HEK293 (cell line): ENCODE results near the gene GARIN5A.

Experiments used
- CTCF ChIA-PET: fragments of 350-600 bp; formaldehyde crosslinking; extraction: SDS; loops from one replicate; lab custom pipeline; 2021; ENCODE audit warnings: antibody characterized with exemption; lab: Yijun Ruan, JAX
- POLR2A ChIA-PET: fragments of 300-600 bp; formaldehyde crosslinking; extraction: SDS; loops from one replicate; lab custom pipeline; 2020; ENCODE audit warnings: antibody characterized with exemption, inconsistent platforms; lab: Yijun Ruan, JAX
- H3K27ac ChIP-seq: fragments of 200-500 bp; sonication (Bioruptor generic); 2 replicates; pipeline ENCODE4 v1.5.1; 2014; ENCODE audit warnings: low read depth, low read length, control low read depth, inconsistent platforms; ENCODE audit errors: extremely low read depth
- H3K36me3 ChIP-seq, 2 experiments: fragments of 200-500 bp in 1 of 2; sonication (Bioruptor generic) in 1 of 2; 1 replicate in 1 of 2; 2 replicates in 1 of 2; pipeline ENCODE4 v1.5.1; 2014 to 2017; ENCODE audit warnings: inconsistent platforms in 2 of 2, low read length in 2 of 2; ENCODE audit not compliant: control insufficient read depth in 2 of 2, insufficient read depth in 1 of 2
- H3K4me1 ChIP-seq: fragments of 200-500 bp; sonication (Bioruptor generic); 2 replicates; pipeline ENCODE4 v1.5.1; 2014; ENCODE audit warnings: mild to moderate bottlenecking, low read length, inconsistent platforms; ENCODE audit not compliant: control insufficient read depth, insufficient read depth
- H3K4me3 ChIP-seq: 2 replicates; pipeline ENCODE4 v1.5.1; 2011; ENCODE audit warnings: low read depth, mild to moderate bottlenecking, control low read depth, low read length, moderate library complexity
- H3K9me3 ChIP-seq: fragments of 200-500 bp; sonication (Bioruptor generic); 2 replicates; pipeline ENCODE4 v1.5.1; 2014; ENCODE audit warnings: low read depth, low read length, inconsistent platforms; ENCODE audit not compliant: control insufficient read depth, insufficient read depth
- AEBP2 ChIP-seq: fragments of 450-650 bp; formaldehyde crosslinking; IDR thresholded peaks from 2 replicates; pipeline ENCODE4 v1.5.1; 2016; ENCODE audit warnings: missing biosample characterization, missing genetic modification characterization, borderline replicate concordance
- FEZF1 ChIP-seq: fragments of 450-650 bp; formaldehyde crosslinking; IDR thresholded peaks from 2 replicates; pipeline ENCODE4 v1.5.1; 2016; ENCODE audit warnings: missing biosample characterization, missing genetic modification characterization
- HOXC10 ChIP-seq: sonication (generic); formaldehyde crosslinking; IDR thresholded peaks from 2 replicates; pipeline ENCODE4 v1.8.1; 2023; ENCODE audit warnings: mild to moderate bottlenecking, missing genetic modification reagents
- INSM2 ChIP-seq: fragments of 450-650 bp; formaldehyde crosslinking; IDR thresholded peaks from 2 replicates; pipeline ENCODE4 v1.5.1; 2016; ENCODE audit warnings: missing biosample characterization, missing genetic modification characterization
- MZF1 ChIP-seq: fragments of 450-650 bp; formaldehyde crosslinking; IDR thresholded peaks from 2 replicates; pipeline ENCODE4 v1.5.1; 2017; ENCODE audit warnings: missing biosample characterization, missing genetic modification characterization, borderline replicate concordance
- PRDM1 ChIP-seq: fragments of 450-650 bp; formaldehyde crosslinking; IDR thresholded peaks from 2 replicates; pipeline ENCODE4; 2016; ENCODE audit warnings: missing biosample characterization, missing genetic modification characterization
- SCRT1 ChIP-seq: fragments of 450-650 bp; formaldehyde crosslinking; IDR thresholded peaks from 2 replicates; pipeline ENCODE4 v1.5.1; 2016; ENCODE audit warnings: missing biosample characterization, missing genetic modification characterization, borderline replicate concordance
- TSHZ1 ChIP-seq: fragments of 450-650 bp; formaldehyde crosslinking; IDR thresholded peaks from 2 replicates; pipeline ENCODE4 v1.5.1; 2016; ENCODE audit warnings: missing biosample characterization, missing genetic modification characterization, borderline replicate concordance
- WT1 ChIP-seq: fragments of 450-650 bp; formaldehyde crosslinking; IDR thresholded peaks from 2 replicates; pipeline ENCODE4 v1.5.1; 2016; ENCODE audit warnings: missing biosample characterization, missing genetic modification characterization
- ZBTB8A ChIP-seq: fragments of 450-650 bp; formaldehyde crosslinking; IDR thresholded peaks from 2 replicates; pipeline ENCODE4 v1.5.1; 2016; ENCODE audit warnings: missing biosample characterization, missing genetic modification characterization
- ZFHX2 ChIP-seq: fragments of 450-650 bp; formaldehyde crosslinking; conservative IDR thresholded peaks from 2 replicates; pipeline ENCODE4 v1.5.1; 2016; ENCODE audit warnings: missing biosample characterization, missing genetic modification characterization
- ZNF10 ChIP-seq: fragments of 450-650 bp; formaldehyde crosslinking; IDR thresholded peaks from 2 replicates; pipeline ENCODE4 v1.5.1; 2017; ENCODE audit warnings: missing biosample characterization, missing genetic modification characterization
- ZNF112 ChIP-seq: fragments of 450-650 bp; formaldehyde crosslinking; IDR thresholded peaks from 2 replicates; pipeline ENCODE4 v1.5.0; 2017; ENCODE audit warnings: missing biosample characterization, missing genetic modification characterization
- ZNF248 ChIP-seq: fragments of 450-650 bp; formaldehyde crosslinking; IDR thresholded peaks from 2 replicates; pipeline ENCODE4 v1.5.1; 2017; ENCODE audit warnings: missing biosample characterization, missing genetic modification characterization
- ZNF302 ChIP-seq: fragments of 450-650 bp; formaldehyde crosslinking; IDR thresholded peaks from 2 replicates; pipeline ENCODE4 v1.5.1; 2016; ENCODE audit warnings: missing biosample characterization, missing genetic modification characterization, low read depth
- ZNF341 ChIP-seq: fragments of 450-650 bp; formaldehyde crosslinking; IDR thresholded peaks from 2 replicates; pipeline ENCODE4; 2016; ENCODE audit warnings: low read depth, missing biosample characterization, missing genetic modification characterization
- ZNF514 ChIP-seq: fragments of 450-650 bp; formaldehyde crosslinking; IDR thresholded peaks from 2 replicates; pipeline ENCODE4 v1.5.1; 2016; ENCODE audit warnings: missing biosample characterization, missing genetic modification characterization
- ZNF596 ChIP-seq: fragments of 450-650 bp; IDR thresholded peaks from 2 replicates; pipeline ENCODE4 v1.5.0; 2018; ENCODE audit warnings: missing biosample characterization, mild to moderate bottlenecking, missing genetic modification characterization, moderate library complexity
- ZNF664 ChIP-seq: fragments of 450-650 bp; formaldehyde crosslinking; IDR thresholded peaks from 2 replicates; pipeline ENCODE4 v1.5.1; 2016; ENCODE audit warnings: missing biosample characterization, missing genetic modification characterization
- ZNF776 ChIP-seq: fragments of 450-650 bp; formaldehyde crosslinking; IDR thresholded peaks from 2 replicates; pipeline ENCODE4 v1.5.0; 2017; ENCODE audit warnings: missing biosample characterization, missing genetic modification characterization, borderline replicate concordance

The GARIN5A gene

GRCh38 chr19:50517704-50518075 lies 41.0 kb upstream of the GARIN5A start:
- H3K36me3 ChIP-seq: peaks cover 0 to 9% of the 10 kb centered on the region in 2 experiments; a peak in 1 of 3 replicates
- ChIA-PET POLR2A (no interaction called here), CTCF (interaction anchor here (0.6 to 1.8 kb wide), 3 partner anchors 20 to 405 kb away, joined by 3 to 6 read pairs (median 3); no protein-coding TSS in a partner anchor)
- no peaks in the 10 kb centered on the region for H3K4me1 ChIP-seq
- no peak overlapping the region for H3K4me3 ChIP-seq
- H3K9me3 ChIP-seq: no peaks in the 10 kb centered on the region
- no peak overlapping the region for H3K27ac ChIP-seq
- TF ChIP-seq PRDM1 (no peak), HOXC10 (CRISPR knock-in tag) (no peak), WT1 (tag by site-specific recombination) (no peak), ZNF112 (tag by site-specific recombination) (no peak), AEBP2 (tag by site-specific recombination) (no peak), INSM2 (tag by site-specific recombination) (no peak), ZNF596 (tag by site-specific recombination) (no peak), FEZF1 (tag by site-specific recombination) (no peak), MZF1 (tag by site-specific recombination) (no peak), ZNF248 (tag by site-specific recombination) (no peak), ZNF776 (tag by site-specific recombination) (no peak), ZNF10 (tag by site-specific recombination) (no peak), TSHZ1 (tag by site-specific recombination) (no peak), SCRT1 (tag by site-specific recombination) (no peak), ZFHX2 (no peak), ZNF664 (tag by site-specific recombination) (no peak), ZBTB8A (tag by site-specific recombination) (no peak), ZNF341 (no peak), ZNF302 (tag by site-specific recombination) (no peak), ZNF514 (tag by site-specific recombination) (no peak)
